ENCODE measurements around the gene VSIG10. TPM values are rescaled to one million over a fixed set of nuclear protein-coding genes. Genes with fewer than 3 reads are reported as not detected.

VSIG10 gene
- total and polyA plus RNA-seq, 2 of the 13 experiments (the other 11 are each of a cell fraction or from before 2014, with no cell fraction given): 25.6 to 42.5 TPM

- TF ChIP-seq ZNF513 (CRISPR knock-in tag; conservative IDR thresholded peaks at IDR 0.05) (no peak), ZNF616 (CRISPR knock-in tag; IDR thresholded peaks at IDR 0.05; ENCODE audit: low read depth) (no peak), AGO1 (IDR thresholded peaks at IDR 0.05; ENCODE audit: low read depth, low read length, poor library complexity, severe bottlenecking) (no peak), ATF2 (CRISPR knock-in tag; IDR thresholded peaks at IDR 0.05) (no peak), ZNF10 (CRISPR knock-in tag; IDR thresholded peaks at IDR 0.05; ENCODE audit: borderline replicate concordance, low read depth) (no peak), ZKSCAN8 (CRISPR knock-in tag; IDR thresholded peaks at IDR 0.05; ENCODE audit: borderline replicate concordance) (no peak), EZH2 (conservative IDR thresholded peaks at IDR 0.05; ENCODE audit: low read depth, low read length) (no peak), RNF2 (conservative IDR thresholded peaks at IDR 0.05; ENCODE audit: low read depth) (no peak), PLRG1 (conservative IDR thresholded peaks at IDR 0.05) (no peak), TBL1XR1 (IDR thresholded peaks at IDR 0.05; ENCODE audit: borderline replicate concordance, low read length, partially characterized antibody) (no peak), CBX2 (IDR thresholded peaks at IDR 0.05; ENCODE audit: low read depth, low read length) (no peak), CBX2 (CRISPR knock-in tag; IDR thresholded peaks at IDR 0.05; ENCODE audit: low read depth) (no peak), ZFP36 (IDR thresholded peaks at IDR 0.05; ENCODE audit: borderline replicate concordance, low read depth, low read length, partially characterized antibody) (no peak), TCF7 (IDR thresholded peaks at IDR 0.05; ENCODE audit: low read depth) (no peak), SKI (IDR thresholded peaks at IDR 0.05; ENCODE audit: partially characterized antibody) (no peak), TRIM24 (CRISPR knock-in tag; IDR thresholded peaks at IDR 0.05) (no peak), STAG1 (CRISPR knock-in tag; IDR thresholded peaks at IDR 0.05) (no peak), ZMYM3 (CRISPR knock-in tag; IDR thresholded peaks at IDR 0.05) (0 out of 2 replicates have a peak, but pooled peaks have one; percentile 15), EEA1 (CRISPR knock-in tag; IDR thresholded peaks at IDR 0.05; ENCODE audit: borderline replicate concordance) (no peak), FIP1L1 (IDR thresholded peaks at IDR 0.05; ENCODE audit: borderline replicate concordance, insufficient read depth, low read depth, low read length) (no peak), ZBTB14 (CRISPR knock-in tag; IDR thresholded peaks at IDR 0.05) (no peak)
- TF ChIP-seq, protein P1, sequence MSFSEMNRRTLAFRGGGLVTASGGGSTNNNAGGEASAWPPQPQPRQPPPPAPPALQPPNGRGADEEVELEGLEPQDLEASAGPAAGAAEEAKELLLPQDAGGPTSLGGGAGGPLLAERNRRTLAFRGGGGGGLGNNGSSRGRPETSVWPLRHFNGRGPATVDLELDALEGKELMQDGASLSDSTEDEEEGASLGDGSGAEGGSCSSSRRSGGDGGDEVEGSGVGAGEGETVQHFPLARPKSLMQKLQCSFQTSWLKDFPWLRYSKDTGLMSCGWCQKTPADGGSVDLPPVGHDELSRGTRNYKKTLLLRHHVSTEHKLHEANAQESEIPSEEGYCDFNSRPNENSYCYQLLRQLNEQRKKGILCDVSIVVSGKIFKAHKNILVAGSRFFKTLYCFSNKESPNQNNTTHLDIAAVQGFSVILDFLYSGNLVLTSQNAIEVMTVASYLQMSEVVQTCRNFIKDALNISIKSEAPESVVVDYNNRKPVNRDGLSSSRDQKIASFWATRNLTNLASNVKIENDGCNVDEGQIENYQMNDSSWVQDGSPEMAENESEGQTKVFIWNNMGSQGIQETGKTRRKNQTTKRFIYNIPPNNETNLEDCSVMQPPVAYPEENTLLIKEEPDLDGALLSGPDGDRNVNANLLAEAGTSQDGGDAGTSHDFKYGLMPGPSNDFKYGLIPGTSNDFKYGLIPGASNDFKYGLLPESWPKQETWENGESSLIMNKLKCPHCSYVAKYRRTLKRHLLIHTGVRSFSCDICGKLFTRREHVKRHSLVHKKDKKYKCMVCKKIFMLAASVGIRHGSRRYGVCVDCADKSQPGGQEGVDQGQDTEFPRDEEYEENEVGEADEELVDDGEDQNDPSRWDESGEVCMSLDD (CRISPR knock-in tag; IDR thresholded peaks at IDR 0.05; ENCODE audit: borderline replicate concordance): no peak
- TF ChIP-seq, protein P2, sequence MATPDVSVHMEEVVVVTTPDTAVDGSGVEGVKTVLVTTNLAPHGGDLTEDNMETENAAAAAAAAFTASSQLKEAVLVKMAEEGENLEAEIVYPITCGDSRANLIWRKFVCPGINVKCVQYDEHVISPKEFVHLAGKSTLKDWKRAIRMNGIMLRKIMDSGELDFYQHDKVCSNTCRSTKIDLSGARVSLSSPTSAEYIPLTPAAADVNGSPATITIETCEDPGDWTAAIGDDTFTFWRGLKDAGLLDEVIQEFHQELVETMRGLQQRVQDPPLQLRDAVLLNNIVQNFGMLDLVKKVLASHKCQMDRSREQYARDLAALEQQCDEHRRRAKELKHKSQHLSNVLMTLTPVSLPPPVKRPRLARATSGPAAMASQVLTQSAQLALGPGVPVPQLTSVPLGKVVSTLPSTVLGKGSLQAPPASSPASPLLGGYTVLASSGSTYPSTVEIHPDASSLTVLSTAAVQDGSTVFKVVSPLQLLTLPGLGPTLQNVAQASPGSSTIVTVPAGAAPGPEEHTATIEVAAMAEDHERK (CRISPR knock-in tag; IDR thresholded peaks at IDR 0.05; ENCODE audit: low read depth): no peak
These were observed 3.9 kb upstream of the VSIG10 start (continued) for GRCh38 chr12:118107694-118108093.
